Ovary (tissue), 9 donors: ENCODE measurements around the gene CABLES1. TPM values are rescaled to one million over a fixed set of nuclear protein-coding genes. Genes with fewer than 3 reads are reported as not detected.

Experiments
- DNase-seq, 5 donors: peaks; one replicate each; pipeline ENCODE4 v3.0.0-alpha.2; 2019 to 2020
- H3K27ac ChIP-seq, 2 donors: fragments of 200-600 bp; one replicate each; pipeline versions ENCODE4 v1.5.1 to v1.8.0; 2019 to 2022
- H3K27me3 ChIP-seq: fragments of 200-600 bp; one replicate; pipeline ENCODE4 v1.8.0; 2022
- H3K36me3 ChIP-seq: fragments of 200-600 bp; sonication (generic); one replicate; pipeline ENCODE4 v1.5.1; 2019
- H3K4me1 ChIP-seq: one replicate; pipeline ENCODE4 v1.8.1; 2013; ENCODE audit warnings: mild to moderate bottlenecking, moderate library complexity; ENCODE audit not compliant: insufficient read depth
- H3K4me3 ChIP-seq: fragments of 200-600 bp; sonication (generic); one replicate; pipeline ENCODE4 v1.5.1; 2017
- H3K9me3 ChIP-seq, 2 donors: fragments of 200-600 bp in 1 of 2; sonication (generic) in 1 of 2; one replicate each; pipeline versions ENCODE4 v1.5.1 to v1.8.1; 2013 to 2019; ENCODE audit warnings: mild to moderate bottlenecking in 1 of 2, moderate library complexity in 1 of 2
- CTCF ChIP-seq, 3 donors: fragments of 450-650 bp in 2 of 3; fragments of 200-600 bp in 1 of 3; IDR thresholded peaks; one replicate each; pipeline versions ENCODE4 v1.5.1 to v1.8.0; 2016 to 2022; ENCODE audit warnings: antibody characterized with exemption in 3 of 3, mild to moderate bottlenecking in 1 of 3
- EP300 ChIP-seq: sonication (generic); formaldehyde crosslinking; IDR thresholded peaks from one replicate; pipeline ENCODE4 v1.6.1; 2017; ENCODE audit warnings: antibody characterized with exemption
- POLR2A ChIP-seq: fragments of 450-650 bp; IDR thresholded peaks from one replicate; pipeline ENCODE4 v1.6.1; 2017; ENCODE audit warnings: antibody characterized with exemption, mild to moderate bottlenecking, moderate library complexity
- WGBS, 3 donors: extraction: QIAGEN DNeasy Blood & Tissue Kit in 1 of 3; methylation state at CpG; one replicate each; pipeline versions ENCODE4 v1.1.5 to v1.1.7; 2013 to 2017; 5-methylcytosine and 5-hydroxymethylcytosine counted together
- intact Hi-C, 4 donors: fragments of 100-400 bp; cut with DNase I; formaldehyde crosslinking; loops; one replicate each; pipeline versions ENCODE4 v1.11.0 to v1.15.1; 2022 to 2023
- polyA plus RNA-seq, 2 donors: library from polyadenylated mRNA; stranded (reverse); fragments of 200-250 nt in 1 of 2; fragments of 350-450 nt in 1 of 2; fragmentation: Illumina TruSeq in 1 of 2; extraction: RNeasy Lipid Tissue Mini Kit (QIAGEN cat#74804) in 1 of 2; gene quantifications; one replicate each; pipeline ENCODE4 v1.2.3, GENCODE V29; 2013 to 2014
- total RNA-seq, 7 donors: library from RNA; depleted of rRNA in 2 of 7; stranded (reverse); fragments of >200 nt in 2 of 7; fragmentation: NEBNext Ultra II Directional in 3 of 7; extraction: Animal tissue kit (Norgen Biotek cat#: 25700) in 3 of 7; gene quantifications; one replicate each; pipeline versions ENCODE4 v1.1.0 to v1.2.4, GENCODE V29; 2016 to 2023
- donor health status: DM: no; HTN: no; CAD: no; lungs with moderate emphysema.
- donor health status: DM: no; HTN: no; CAD: no.
- donor health status: Bipolar disorder and iron deficiency.
- donor health status: DM: yes; HTN: yes; CAD: no.
- donor health status: DM: no; HTN: no; CAD: no.
- donor health status: DM: yes; HTN: yes; CAD: no.

The CABLES1 gene
- total and polyA plus RNA-seq, 9 donors = 2.6 to 8.9 (median 5.3) TPM

- Histone ChIP-seq H3K27me3 (no peaks in the 10 kb centered on the region), H3K27ac (no peak overlapping the region), H3K4me3 (no peak overlapping the region), H3K9me3 (no peaks in the 10 kb centered on the region), H3K4me1 (no peaks in the 10 kb centered on the region), H3K36me3 (no peaks in the 10 kb centered on the region)
- intact Hi-C loops = no loop called here
- no peak for DNase-seq
- 63 to 68% (median 66%) methylated on average over 17 of the region's 17 CpGs for WGBS, 3 donors
- no peak for TF ChIP-seq POLR2A
- TF ChIP-seq EP300 = no peak
- TF ChIP-seq CTCF (IDR thresholded peaks at IDR 0.05) = no peak
Observed at GRCh38 chr18:23274638-23275482, 139.6 kb downstream of the CABLES1 start.

- Histone ChIP-seq H3K27ac (no peak overlapping the region), H3K27me3 (no peaks in the 10 kb centered on the region), H3K36me3 (no peaks in the 10 kb centered on the region), H3K9me3 (no peaks in the 10 kb centered on the region), H3K4me1 (no peaks in the 10 kb centered on the region), H3K4me3 (no peak overlapping the region)
- no peak for DNase-seq
- TF ChIP-seq POLR2A = no peak
- TF ChIP-seq CTCF (IDR thresholded peaks at IDR 0.05) = no peak
- no peak for TF ChIP-seq EP300
- intact Hi-C loops = no loop called here
- 71 to 97% (median 81%) methylated on average over 5 of the region's 5 CpGs for WGBS, 3 donors
Observed at GRCh38 chr18:23276451-23276850, 141.2 kb downstream of the CABLES1 start.

GRCh38 chr18:23277399-23277798, 142.1 kb downstream of the CABLES1 start:
- no peak for DNase-seq
- no peaks in the 10 kb centered on the region for H3K36me3 ChIP-seq
- intact Hi-C loops = no loop called here
- TF ChIP-seq CTCF (IDR thresholded peaks at IDR 0.05) = no peak
- no peak for TF ChIP-seq EP300
- TF ChIP-seq POLR2A = no peak
- no peaks in the 10 kb centered on the region for H3K27me3 ChIP-seq
- H3K4me1 ChIP-seq = no peaks in the 10 kb centered on the region
- H3K27ac ChIP-seq = no peak overlapping the region
- no peaks in the 10 kb centered on the region for H3K9me3 ChIP-seq
- no peak overlapping the region for H3K4me3 ChIP-seq

- intact Hi-C loops = no loop called here
- DNase-seq = no peak
- WGBS, 3 donors = 90 to 95% (median 90%) methylated on average over 12 of the region's 12 CpGs
Observed at GRCh38 chr18:23279931-23280330, 144.6 kb downstream of the CABLES1 start.

More at GRCh38 chr18:23279931-23280330, 144.6 kb downstream of the CABLES1 start:
- TF ChIP-seq POLR2A (no peak), CTCF (IDR thresholded peaks at IDR 0.05) (no peak), EP300 (no peak)
- H3K4me3 ChIP-seq = no peak overlapping the region
- no peaks in the 10 kb centered on the region for H3K9me3 ChIP-seq
- H3K4me1 ChIP-seq = no peaks in the 10 kb centered on the region
- H3K27ac ChIP-seq = no peak overlapping the region
- H3K27me3 ChIP-seq = no peaks in the 10 kb centered on the region
- no peaks in the 10 kb centered on the region for H3K36me3 ChIP-seq
